ENCODE data around the gene OCLN.
"Not testable (repeated sequence)": the region's sequence is repeated elsewhere in the genome, so short reads cannot be mapped to it uniquely, and the experiment has no call there.

OCLN gene, protein sequence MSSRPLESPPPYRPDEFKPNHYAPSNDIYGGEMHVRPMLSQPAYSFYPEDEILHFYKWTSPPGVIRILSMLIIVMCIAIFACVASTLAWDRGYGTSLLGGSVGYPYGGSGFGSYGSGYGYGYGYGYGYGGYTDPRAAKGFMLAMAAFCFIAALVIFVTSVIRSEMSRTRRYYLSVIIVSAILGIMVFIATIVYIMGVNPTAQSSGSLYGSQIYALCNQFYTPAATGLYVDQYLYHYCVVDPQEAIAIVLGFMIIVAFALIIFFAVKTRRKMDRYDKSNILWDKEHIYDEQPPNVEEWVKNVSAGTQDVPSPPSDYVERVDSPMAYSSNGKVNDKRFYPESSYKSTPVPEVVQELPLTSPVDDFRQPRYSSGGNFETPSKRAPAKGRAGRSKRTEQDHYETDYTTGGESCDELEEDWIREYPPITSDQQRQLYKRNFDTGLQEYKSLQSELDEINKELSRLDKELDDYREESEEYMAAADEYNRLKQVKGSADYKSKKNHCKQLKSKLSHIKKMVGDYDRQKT

DNA sequence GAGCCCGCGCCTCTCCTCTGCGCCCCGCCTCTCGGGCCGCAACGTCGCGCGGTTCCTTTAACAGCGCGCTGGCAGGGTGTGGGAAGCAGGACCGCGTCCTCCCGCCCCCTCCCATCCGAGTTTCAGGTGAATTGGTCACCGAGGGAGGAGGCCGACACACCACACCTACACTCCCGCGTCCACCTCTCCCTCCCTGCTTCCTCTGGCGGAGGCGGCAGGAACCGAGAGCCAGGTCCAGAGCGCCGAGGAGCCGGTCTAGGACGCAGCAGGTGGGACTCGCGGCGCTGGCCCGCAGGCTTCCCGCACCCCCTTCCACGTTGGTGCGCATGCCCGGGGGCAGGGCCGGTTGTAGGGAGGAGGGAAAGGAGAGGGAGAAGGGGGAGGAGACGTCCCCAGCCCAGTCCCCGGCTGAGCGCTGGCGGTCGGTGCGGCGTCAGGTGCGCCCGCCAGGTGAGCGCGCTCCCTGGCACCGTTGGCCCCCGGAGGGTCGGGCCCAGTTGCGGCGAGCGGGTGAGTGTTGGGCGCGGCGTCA is at the start of gene OCLN:
Gene OCLN, plus strand, starts transcription at position 400 of the 532 bp plus-strand sequence. CDS start 11,455 bp downstream, outside the sequence.
- DNase-seq: peak; percentile 81 to 88

DNA sequence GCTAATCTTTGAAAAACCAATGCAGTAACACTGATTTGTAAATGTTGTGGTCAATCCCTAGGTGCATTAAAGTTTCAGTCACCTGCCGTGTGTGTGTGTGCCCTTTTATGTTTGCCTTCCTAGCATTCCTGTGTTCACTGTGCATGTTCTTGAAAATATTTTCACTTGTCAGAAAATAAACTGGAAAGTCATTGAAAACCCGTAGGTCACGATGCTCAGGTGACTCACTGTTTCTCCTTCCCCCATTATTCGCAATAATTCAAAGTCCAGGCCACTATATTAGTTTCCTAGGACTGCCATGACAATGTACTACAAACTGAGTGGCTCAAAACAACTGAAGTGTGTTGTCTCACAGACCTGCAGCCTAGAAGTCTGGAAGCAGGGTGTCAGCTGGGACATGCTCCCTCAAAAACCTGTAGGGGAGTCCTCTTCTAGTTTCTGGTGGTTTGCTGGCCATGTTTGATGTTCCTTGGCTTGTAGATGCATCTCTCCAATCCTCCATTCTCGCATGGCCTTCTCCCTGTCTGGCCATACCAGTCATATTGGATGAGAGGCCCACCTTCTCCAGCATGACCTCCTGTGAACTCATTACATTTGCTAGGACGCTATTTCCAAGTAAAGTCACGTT is 48.3 kb upstream of the OCLN start:
- DNase-seq: no peak

DNA sequence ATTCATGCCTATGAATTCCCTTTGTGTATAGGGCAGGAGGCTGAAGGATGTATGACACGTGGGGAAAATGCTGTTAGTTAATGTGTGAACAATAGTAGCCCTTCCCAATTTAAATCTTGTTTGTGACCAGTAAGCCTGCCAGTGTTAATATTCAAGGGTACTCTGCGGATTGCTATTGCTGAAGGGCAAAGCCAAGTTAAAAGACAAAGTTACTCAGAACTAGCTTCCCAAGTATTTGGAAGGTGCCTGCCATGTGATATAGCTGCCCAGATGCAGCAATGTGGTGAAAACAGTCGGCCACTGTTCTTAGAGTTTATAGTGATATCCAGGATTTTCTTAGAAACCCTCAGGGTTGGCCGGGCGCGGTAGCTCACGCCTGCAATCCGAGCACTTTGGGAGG is 43.1 kb upstream of the OCLN start:
- DNase-seq: no peak

DNA sequence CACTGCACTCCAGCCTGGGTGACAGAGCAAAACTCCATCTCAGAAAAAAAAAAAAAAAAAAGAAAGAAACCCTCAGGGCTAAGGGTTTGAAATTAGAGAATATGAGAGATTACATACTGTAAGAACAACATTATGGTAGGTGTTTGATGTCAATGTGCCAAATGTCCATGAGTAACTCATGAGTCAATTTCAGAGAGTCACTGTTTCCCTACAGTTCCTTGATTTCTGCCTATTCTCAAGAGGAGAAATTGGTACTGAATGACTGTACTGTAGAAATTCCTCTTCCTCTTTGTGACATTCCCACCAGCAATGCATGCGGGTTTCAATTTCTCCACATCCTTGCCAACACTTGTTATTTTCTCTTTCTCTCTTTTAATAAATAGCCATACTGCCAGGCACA is 42.5 kb upstream of the OCLN start:
- DNase-seq: no peak

DNA sequence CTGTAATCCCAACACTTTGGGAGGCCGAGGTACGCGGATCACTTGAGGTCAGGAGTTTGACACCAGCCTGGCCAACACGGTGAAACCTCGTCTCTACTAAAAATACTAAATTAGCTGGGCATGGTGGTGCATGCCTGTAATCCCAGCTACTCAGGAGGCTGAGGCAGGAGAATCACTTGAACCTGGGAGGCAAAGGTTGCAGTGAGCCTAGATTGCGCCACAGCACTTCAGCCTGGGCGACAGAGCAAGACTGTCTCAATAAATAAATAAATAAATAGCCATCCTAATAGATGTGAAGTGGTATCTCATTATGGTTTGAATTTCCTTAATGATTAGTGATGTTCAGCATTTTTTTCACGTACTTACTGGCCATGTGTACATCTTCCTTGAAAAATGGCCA is 42.1 kb upstream of the OCLN start:
- DNase-seq: not testable (repeated sequence)

DNA sequence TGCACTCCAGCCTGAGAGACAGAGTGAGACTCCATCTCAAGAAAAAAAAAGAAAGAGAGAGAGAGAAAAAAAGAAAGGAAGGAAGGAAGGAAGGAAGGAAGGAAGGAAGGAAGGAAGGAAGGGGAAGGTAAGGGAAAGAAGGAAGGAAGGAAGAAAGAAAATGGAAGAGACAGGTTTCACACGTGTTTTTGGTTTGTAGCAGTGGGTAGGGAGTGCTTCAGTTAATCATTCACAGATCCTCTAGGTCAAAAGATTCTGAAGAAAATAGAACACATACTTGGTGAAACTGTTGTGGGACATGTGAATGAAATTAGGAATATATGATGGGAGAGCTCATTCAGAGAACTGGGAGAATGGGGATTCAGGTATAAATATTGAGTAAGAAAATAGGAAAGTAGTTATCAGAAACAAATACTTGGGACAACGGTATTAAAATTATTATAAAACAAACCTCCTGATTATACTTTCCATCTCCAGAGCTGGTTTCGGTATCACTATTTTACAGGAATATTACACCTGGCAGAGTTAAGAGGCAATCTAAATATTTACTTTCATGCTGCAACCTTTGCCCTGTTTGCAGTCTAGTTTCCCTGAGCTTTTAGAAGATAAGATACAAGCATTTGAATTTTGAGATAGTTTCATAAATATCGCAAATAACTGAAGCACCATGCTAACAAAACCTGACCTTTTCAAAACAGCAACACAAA is 40.5 kb upstream of the OCLN start:
- DNase-seq: no peak

DNA sequence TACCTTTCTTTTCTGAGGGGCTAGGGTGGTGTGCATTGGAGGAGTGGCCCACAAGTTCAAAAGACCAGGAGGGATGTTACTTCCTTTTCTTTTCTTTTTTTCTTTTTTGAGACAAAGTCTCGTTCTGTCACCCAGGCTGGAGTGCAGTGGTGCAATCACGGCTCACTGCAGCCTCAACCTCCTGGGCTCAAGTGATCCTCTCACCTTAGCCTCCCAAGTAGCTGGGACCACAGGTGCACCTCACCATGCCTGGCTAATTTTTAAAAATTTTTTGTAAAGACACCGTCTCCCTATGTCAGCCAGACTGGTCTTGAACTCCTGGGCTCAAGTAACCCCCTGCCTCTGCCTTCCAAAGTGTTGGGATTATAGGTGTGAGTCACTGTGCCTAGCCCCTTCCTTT is 39.1 kb upstream of the OCLN start:
- DNase-seq: not testable (repeated sequence)

DNA sequence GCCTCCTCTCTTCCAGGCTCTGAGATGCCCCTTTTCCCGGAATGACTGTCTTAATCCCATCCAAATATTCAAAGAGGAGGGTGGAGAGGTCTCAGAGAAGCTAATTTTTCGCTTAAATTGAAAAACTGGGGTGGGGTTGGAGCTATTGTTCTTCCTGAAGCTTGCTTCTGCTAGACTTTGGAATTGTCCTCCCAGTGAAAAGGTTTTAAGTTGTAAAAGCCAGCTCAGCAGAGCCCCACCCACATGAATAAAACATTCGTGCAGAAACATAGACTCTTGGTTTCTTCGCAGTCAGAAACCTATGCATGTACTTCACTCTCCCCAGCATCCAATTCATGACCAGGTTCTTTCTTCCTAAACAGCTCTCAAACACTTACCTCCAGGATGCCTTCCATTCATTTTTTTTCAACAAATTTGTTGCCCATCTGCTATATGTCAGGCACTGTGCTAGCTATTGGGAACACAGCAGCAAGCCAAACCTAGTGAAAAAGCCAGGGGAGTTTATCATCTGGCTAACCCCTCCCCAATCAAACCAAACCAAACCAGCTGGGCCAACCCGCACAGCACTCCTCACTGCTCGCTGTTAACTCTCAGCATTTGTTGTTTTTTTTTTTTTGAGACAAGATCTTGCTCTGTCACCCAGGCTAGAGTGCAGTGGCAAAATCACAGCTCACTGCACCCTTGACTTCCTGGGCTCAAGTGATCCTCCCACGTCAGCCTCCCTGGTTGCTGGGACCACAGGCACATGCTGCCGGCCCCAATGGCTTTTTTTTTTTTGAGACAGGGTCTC is 37.9 kb upstream of the OCLN start:
- DNase-seq: no peak

DNA sequence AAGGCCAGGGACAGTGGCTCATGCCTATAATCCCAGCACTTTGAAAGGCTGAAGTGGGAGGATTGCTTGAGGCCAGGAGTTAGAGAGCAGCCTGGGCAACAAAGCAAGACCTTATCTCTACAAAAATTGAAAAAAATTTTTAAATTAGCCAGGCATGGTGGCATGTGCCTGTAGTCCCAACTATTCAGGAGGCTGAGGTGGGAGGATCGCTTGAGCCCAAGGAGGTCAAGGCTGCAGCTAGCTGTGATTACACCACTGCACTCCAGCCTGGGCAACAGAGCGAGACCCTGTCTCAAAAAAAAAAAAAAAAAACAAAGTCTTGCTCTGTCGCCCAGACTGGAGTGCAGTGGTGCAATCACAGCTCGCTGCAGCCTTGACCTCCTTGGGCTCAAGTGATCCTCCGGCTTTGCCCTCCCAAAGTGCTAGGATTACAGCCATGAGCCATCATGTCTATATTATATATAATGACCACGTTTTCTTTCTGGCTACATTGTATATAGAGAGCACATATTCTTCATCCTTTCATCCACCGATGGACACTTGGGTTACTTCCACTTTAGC is 37.1 kb upstream of the OCLN start:
- not testable (repeated sequence) for DNase-seq

DNA sequence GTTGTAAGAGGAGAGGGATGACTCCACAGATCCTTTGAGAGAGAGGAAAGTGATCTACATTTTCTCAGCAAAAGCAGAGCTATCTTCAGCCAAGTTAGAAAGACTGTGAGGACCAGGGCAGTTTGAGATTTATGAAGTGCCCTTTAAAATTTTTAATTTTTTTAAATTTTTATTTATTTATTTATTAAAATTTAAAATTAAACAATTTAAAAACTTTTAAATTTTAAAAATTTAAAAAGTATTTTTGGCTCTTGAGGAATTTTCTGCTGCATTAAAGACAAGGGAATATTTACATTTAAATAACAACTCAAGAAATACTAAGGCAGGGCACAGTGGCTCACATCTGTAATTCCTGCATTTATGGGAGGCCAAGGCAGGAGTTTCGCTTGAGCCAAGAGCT is 30.4 kb upstream of the OCLN start:
- DNase-seq: no peak

DNA sequence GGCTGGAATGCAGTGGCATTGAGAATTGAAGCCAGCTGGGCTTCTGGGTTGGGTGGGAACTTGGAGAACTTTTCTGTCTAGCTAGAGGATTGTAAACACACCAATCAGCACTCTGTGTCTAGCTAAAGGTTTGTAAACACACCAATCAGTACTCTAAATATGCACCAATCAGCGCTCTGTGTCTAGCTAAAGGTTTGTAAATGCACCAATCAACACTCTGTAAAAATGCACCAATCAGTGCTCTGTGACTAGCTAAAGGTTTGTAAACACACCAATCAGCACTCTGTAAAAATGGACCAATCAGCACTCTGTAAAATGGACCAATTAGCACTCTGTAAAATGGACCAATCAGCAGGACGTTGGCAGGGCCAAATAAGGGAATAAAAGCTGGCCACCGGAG is 26.2 kb upstream of the OCLN start:
- DNase-seq: not testable (repeated sequence)

DNA sequence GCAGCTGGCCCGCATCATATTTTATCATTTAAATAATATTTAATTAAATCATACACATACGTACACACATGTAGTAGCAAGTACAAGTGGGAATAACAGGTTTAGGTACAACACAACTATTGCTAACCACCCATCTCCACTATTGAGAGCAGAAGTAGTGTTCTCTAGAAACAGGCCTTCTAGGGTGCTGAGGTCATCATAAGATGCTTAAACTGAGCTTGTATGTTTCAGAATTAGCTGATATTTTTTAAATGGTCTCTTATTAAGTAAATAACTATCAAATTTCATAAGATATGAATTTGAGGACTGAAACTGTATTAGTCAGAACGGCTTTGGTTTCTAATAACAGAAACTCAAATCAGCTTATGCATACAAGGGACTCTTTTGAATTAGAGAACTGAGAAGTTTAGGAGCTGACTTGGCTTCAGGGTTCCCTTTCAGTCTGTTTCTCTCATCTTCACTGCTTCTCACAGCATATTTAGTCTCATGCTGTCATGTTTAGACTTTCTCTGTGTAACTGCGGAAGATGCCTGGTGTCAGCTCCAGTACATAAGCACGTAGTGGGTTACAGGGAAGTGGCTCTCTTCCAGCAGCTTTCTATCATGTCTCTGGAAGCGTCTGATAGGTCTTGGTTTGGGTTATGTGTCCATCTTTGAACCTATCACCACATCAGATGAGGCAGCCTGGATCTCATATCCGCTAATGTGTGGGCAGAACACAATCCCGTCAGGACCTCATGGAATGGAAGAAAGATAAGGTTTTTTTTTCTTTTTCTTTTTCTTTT is 25.0 kb upstream of the OCLN start:
- no peak for DNase-seq

DNA sequence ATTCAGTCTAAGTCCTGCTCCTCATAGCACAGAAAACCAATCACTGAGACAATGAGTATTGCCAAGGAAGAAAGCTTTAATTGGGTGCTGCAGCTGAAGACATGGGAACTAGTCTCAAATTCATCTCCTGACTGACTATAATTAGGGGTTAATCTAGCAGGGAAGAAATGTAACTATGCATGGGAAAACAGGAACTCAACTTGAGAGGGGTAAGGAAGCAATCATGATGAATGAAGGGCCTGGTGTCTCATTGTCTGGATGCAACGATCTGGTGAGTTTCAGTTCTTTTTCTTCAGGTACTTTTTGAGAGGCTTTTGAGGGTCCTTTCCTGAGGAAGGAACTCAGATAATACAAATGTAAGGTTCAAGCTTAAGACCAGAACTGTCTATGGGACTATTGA is 24.0 kb upstream of the OCLN start:
- DNase-seq: no peak

DNA sequence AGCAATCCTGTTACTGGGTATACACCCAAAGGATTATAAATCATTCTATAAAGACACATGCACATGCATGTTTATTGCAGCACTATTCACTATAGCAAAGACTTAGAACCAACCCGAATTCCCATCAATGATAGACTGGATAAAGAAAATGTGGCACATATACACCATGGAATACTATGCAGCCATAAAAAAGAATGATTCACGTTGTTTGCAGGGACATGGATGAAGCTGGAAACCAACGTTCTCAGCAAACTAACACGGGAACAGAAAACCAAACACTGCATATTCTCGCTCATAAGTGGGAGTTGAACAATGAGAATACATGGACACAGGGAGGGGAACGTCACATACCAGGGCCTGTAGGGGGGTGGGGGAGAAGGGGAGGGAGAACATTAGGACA is 21.1 kb upstream of the OCLN start:
- not testable (repeated sequence) for DNase-seq

DNA sequence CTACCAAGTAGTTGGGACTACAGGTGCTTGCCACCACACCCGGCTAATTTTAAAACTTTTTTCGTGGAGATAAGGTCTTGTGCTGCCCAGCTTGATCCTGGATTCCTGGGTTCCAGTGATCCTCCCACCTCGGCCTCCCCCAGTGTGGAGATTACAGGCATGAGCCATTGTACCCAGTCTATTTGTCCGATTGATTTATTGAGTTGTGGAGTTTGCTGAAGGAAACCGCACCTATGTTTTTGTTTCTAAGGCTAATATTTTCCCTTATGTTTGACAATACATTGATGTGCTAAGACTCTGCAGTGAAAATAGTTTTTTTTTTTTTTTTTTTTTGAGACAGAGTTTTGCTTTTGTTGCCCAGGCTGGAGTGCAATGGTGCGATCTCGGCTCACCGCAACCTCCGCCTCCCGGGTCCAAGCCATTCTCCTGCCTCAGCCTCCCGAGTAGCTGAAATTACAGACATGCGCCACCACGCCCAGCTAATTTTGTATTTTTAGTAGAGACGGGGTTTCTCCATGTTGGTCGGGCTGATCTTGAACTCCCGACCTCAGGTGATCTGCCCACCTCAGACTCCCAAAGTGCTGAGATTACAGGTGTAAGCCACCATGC is 20.0 kb upstream of the OCLN start:
- DNase-seq: not testable (repeated sequence)

DNA sequence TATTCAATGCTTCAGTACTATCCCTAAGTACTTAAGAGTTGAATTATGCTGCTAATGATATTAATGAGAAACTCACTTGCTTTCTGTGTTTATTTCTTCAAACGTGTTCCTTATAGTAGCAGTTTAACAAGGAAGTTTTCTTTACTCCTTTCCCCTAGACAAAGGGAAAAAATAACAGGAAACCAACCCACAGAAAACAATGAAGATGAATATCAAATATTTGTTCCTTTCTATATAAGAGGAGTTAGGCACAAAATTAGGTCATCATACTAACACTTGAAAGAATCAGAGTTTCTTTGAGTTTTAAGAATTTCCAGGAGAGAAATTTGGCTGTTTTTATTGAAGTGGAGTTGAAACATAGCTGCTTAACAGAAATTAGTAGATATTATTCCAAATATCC is 15.4 kb upstream of the OCLN start:
- no peak for DNase-seq

DNA sequence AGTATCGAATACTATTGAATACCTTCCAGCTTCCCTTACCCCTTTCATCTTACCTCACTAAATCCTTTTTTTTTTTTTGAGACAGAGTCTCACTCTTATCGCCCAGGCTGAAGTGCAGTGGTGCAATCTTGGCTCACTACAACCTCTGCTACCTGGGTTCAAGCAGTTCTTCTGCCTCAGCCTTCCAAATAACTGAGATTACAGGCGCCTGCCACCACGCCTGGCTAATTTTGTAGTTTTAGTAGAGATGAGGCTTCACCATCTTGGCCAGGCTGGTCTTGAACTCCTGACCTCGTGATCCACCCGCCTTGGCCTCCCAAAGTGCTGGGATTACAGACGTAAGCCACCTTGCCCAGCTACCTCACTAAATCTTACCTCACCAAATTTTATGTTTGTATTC is 14.3 kb upstream of the OCLN start:
- not testable (repeated sequence) for DNase-seq

DNA sequence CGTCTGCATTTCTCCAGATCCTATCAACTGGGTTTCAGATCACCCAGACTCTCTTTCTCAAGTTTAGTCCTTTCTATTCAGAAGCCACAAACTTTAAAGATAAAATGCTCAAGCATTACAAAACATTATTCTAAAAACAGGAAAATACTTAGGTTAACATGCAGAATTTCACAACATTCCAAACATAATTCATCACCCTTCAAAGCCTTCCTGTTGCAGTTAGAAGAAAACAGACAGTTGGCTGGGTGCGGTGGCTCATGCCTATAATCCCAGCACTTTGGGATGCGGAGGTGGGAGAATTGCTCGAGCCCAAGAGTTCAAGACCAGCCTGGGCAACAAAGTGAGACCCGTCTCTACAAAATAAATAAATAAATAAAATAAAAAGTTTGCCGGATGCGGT is 7.7 kb upstream of the OCLN start:
- DNase-seq: no peak

DNA sequence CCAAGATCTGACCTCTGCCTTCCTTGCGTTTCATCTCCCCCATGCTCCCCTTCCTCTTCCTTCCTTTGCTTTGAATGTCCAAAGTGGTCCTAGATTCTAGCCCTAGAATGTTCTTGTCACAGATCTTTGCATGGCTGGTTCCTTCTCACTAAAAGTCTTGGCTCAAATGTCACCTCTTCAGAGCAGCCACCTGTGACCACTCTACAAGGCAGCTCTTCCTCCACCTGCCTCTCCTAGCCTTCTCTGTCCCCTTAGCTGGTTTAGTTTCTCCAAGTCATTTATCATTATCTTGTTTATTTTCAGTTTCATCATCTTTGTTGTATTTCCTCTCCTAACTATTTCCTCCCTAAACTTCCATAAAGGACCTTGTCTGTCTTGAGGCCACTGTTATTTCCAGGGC is 7.1 kb upstream of the OCLN start:
- DNase-seq: no peak

DNA sequence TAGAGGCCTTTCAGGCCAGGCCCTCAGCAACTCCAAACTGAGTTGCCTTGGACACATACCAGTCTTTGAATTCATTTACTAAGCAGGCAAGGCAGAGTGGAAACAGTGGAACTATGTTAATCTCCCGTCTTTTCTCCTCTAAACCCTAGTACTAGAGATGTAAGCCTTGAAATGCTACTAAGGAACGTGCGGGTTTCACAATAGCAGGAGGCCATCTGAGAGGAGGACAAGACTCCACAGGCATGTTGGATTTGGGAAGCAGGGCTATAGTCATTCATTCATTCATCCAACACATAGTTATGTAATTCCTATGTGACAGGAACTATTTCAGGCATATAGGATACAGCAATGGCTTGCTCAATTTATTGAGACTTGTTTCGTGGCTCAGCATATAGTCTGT is 3.3 kb upstream of the OCLN start:
- no peak for DNase-seq

DNA sequence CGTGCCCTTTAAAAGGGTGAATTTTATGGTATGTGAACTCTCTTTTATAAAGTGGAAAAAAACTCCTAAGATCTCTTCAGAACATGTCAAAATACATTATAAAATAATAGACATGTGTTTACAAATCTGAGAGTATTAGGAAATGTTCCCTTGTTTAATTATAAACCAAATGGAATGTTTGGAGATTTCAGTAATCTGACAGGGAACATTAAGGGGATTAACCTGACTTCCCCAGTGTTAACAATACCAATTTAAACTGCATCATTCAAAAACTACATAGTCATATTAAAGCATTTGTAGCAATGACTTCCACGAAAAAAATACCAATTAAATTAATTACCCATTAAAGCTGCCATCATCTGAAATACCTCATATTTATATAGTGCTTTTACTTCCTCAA is 1.6 kb upstream of the OCLN start:
- DNase-seq: no peak

Data from NCI-H2081 (cell line).